SK-N-SH treated with all-trans-retinoic acid at 6 μM for 48 hours (cell line): ENCODE measurements around the gene MUC20.

Source experiments
- BACH2 ChIP-seq: fragments of 250-450 bp; sonication (Bioruptor Pico); IDR thresholded peaks from 2 replicates; pipeline ENCODE4 v1.9.0; 2021; ENCODE audit warnings: mild to moderate bottlenecking, borderline replicate concordance
- CSDC2 ChIP-seq: fragments of 250-450 bp; sonication (Bioruptor Pico); IDR thresholded peaks from 2 replicates; pipeline ENCODE4 v1.5.0; 2020; ENCODE audit warnings: mild to moderate bottlenecking, moderate library complexity
- GLIS3 ChIP-seq: fragments of 250-450 bp; sonication (Bioruptor Pico); IDR thresholded peaks from 2 replicates; pipeline ENCODE4 v1.5.0; 2020; ENCODE audit warnings: mild to moderate bottlenecking, moderate library complexity
- OSR1 ChIP-seq: fragments of 250-450 bp; sonication (Bioruptor Pico); IDR thresholded peaks from 2 replicates; pipeline ENCODE4 v1.8.0; 2022; ENCODE audit warnings: moderate library complexity, mild to moderate bottlenecking, inconsistent platforms
- PATZ1 ChIP-seq: fragments of 250-450 bp; sonication (Bioruptor Pico); IDR thresholded peaks from 2 replicates; pipeline ENCODE4 v1.8.0; 2020; ENCODE audit warnings: mild to moderate bottlenecking, moderate library complexity, borderline replicate concordance
- ZFP30 ChIP-seq: fragments of 450-650 bp; formaldehyde crosslinking; IDR thresholded peaks from 2 replicates; pipeline ENCODE4 v1.5.0; 2022; ENCODE audit warnings: mild to moderate bottlenecking, moderate library complexity

- TF ChIP-seq CSDC2 (CRISPR knock-in tag): no peak
- no peak for TF ChIP-seq GLIS3 (CRISPR knock-in tag)
- no peak for TF ChIP-seq BACH2 (CRISPR knock-in tag)
- no peak for TF ChIP-seq ZFP30 (CRISPR knock-in tag)
- no peak for TF ChIP-seq OSR1
- no peak for TF ChIP-seq PATZ1 (CRISPR knock-in tag)
Observed at GRCh38 chr3:195731356-195731905, 10.7 kb downstream of the MUC20 start.
